PFSK-1 (cell line): Measurements from ENCODE around the gene LRRC17.

ENCODE experiments used
- FOXP2 ChIP-seq: optimal IDR thresholded peaks from 2 replicates; pipeline ENCODE3; 2011; ENCODE audit warnings: borderline replicate concordance, control low read depth, inconsistent platforms; ENCODE audit not compliant: insufficient read depth; ENCODE audit errors: extremely low read length, extremely low read depth
- POLR2AphosphoS5 ChIP-seq: IDR thresholded peaks from 2 replicates; pipeline ENCODE4 v1.6.1; 2012; ENCODE audit warnings: low read depth, mild to moderate bottlenecking, control low read depth, low read length, moderate library complexity
- REST ChIP-seq, 2 experiments: IDR thresholded peaks; 2 replicates each; pipeline versions ENCODE4 v1.6.1 to v1.8.0; 2011 to 2012; ENCODE audit warnings: low read depth in 2 of 2, low read length in 2 of 2, control low read depth in 1 of 2, inconsistent platforms in 1 of 2, mild to moderate bottlenecking in 1 of 2, moderate library complexity in 1 of 2; ENCODE audit not compliant: insufficient read depth in 1 of 2
- SIN3A ChIP-seq: IDR thresholded peaks from 2 replicates; pipeline ENCODE4 v1.6.1; 2012; ENCODE audit warnings: mild to moderate bottlenecking, low read length, moderate library complexity, borderline replicate concordance; ENCODE audit not compliant: insufficient read depth
- TAF1 ChIP-seq: IDR thresholded peaks from 2 replicates; pipeline ENCODE4 v1.6.1; 2012; ENCODE audit warnings: low read length, control low read depth, borderline replicate concordance; ENCODE audit not compliant: insufficient read depth

LRRC17 gene

DNA sequence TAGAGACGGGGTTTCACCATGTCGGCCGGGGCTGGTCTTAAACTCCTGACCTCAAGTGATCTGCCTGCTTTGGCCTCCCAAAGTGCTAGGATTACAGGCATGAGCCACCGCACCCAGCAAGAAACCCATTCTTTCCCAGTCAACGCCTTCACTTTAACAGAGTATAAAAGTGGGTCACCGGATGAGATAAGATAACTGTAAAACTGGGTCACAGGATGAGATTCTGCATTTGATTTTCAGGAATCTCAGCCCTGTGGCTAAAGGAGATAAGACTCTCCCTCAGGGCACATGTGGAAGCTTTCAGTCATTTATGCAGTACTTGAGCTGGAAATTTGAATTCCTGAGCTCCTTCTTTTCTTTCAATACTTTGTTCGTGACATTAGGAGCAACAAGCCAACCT is 70.8 kb downstream of the LRRC17 start:
- TF ChIP-seq REST (IDR thresholded peaks at IDR 0.05; ENCODE audit: insufficient read depth in 1 of 2, low read depth in 2 of 2, low read length in 2 of 2) (no peak), TAF1 (no peak), POLR2AphosphoS5 (no peak), FOXP2 (no peak), SIN3A (no peak)

DNA sequence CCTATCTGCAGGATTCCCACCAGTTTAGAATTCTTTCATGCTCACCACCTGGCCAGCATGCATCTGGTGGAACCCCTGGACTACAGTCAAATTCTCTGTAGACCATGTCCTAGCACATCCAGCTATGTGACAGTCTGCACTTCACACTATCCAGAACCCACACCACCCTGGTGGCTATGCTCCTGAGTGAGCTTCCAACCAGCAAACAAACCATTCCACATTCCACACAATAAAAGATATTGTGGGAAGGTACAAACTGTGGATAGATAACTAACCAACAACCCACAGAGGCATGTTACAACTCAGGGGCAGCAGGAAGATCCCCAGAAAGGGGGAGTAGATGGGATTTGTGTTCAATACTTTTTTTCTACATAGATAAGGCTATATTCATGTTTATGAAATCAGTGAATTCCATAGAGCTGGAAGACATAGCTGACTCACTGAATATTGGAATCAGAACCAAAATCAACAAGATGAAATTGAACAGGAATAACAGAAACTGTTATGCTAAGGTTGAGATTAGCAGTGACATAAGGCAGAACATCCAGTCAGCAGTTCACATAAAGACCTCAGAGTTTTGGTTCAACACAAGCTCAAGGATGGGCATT is 72.5 kb downstream of the LRRC17 start:
- no peak for TF ChIP-seq SIN3A
- TF ChIP-seq FOXP2, result no peak
- no peak for TF ChIP-seq TAF1
- TF ChIP-seq REST (IDR thresholded peaks at IDR 0.05; ENCODE audit: insufficient read depth in 1 of 2, low read depth in 2 of 2, low read length in 2 of 2), result no peak
- TF ChIP-seq POLR2AphosphoS5, result no peak

DNA sequence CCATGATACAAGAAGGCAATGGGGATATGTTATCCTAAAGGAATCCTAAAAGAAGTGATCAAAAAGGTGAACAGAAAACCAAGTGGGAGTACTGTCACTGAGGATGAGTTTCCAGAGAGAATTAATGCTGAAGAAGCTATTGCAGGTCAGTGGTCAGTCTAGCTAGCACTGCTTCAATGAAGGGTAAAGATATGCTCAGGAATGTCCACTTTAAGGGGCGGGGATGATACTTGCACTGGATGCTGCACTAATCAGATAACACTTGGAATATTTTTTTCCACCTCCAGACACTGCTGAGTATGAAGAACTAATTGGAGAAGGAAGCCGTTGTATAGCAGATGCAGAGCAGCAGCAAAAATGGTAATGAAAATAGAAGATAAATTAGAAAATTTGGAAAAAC is 75.3 kb downstream of the LRRC17 start:
- TF ChIP-seq FOXP2 (no peak), REST (IDR thresholded peaks at IDR 0.05; ENCODE audit: insufficient read depth in 1 of 2, low read depth in 2 of 2, low read length in 2 of 2) (no peak), TAF1 (no peak), POLR2AphosphoS5 (no peak), SIN3A (no peak)

- TF ChIP-seq POLR2AphosphoS5 (no peak), REST (IDR thresholded peaks at IDR 0.05; ENCODE audit: insufficient read depth in 1 of 2, low read depth in 2 of 2, low read length in 2 of 2) (no peak), FOXP2 (no peak), SIN3A (no peak), TAF1 (no peak)
Measured at GRCh38 chr7:102988631-102989560, 76.1 kb downstream of the LRRC17 start.
